ENCODE data around the gene PRKAG2. TPM values are rescaled to one million over a fixed set of nuclear protein-coding genes. Genes with fewer than 3 reads are reported as not detected.

The PRKAG2 gene
- total RNA-seq, 4 donors from 2014 or later, result 7.5 to 14.3 (median 12.2) TPM

- no peak overlapping the region for H3K4me3 ChIP-seq (ENCODE audit: low read depth, poor library complexity, severe bottlenecking)
- 83 to 97% methylated on average over 5 of the region's 5 CpGs for WGBS, 2 donors
- no peak for TF ChIP-seq CTCF (IDR thresholded peaks at IDR 0.05)
- TF ChIP-seq POLR2A (IDR thresholded peaks at IDR 0.05), result no peak
- DNase-seq (ENCODE audit: low spot score in 2 of 2), result no peak
- intact Hi-C loops (cut with DNase I; ENCODE audit: low total_unique reads), result loop anchor here (10.0 kb wide), 1 partner anchor 133 kb away; no protein-coding TSS in a partner anchor
Measured at GRCh38 chr7:151621961-151622360, 255.0 kb downstream of the PRKAG2 start.

GRCh38 chr7:151616443-151617213 lies 260.3 kb downstream of the PRKAG2 start:
- DNase-seq (ENCODE audit: low spot score in 2 of 2), result no peak
- no peak for TF ChIP-seq POLR2A (IDR thresholded peaks at IDR 0.05)
- no peak for TF ChIP-seq CTCF (IDR thresholded peaks at IDR 0.05)
- H3K4me3 ChIP-seq (ENCODE audit: low read depth, poor library complexity, severe bottlenecking), result no peak overlapping the region
- intact Hi-C loops (cut with DNase I; ENCODE audit: low total_unique reads), result no loop called here
- WGBS, 2 donors, result 86 to 87% methylated on average over 19 of the region's 19 CpGs

GRCh38 chr7:151615784-151616183 lies 261.1 kb downstream of the PRKAG2 start:
- 86 to 95% methylated on average over 4 of the region's 4 CpGs for WGBS, 2 donors
- no peak overlapping the region for H3K4me3 ChIP-seq (ENCODE audit: low read depth, poor library complexity, severe bottlenecking)
- intact Hi-C loops (cut with DNase I; ENCODE audit: low total_unique reads), result no loop called here
- TF ChIP-seq CTCF (IDR thresholded peaks at IDR 0.05) (no peak), POLR2A (IDR thresholded peaks at IDR 0.05) (no peak)
- no peak for DNase-seq (ENCODE audit: low spot score in 2 of 2)

- H3K4me3 ChIP-seq (ENCODE audit: low read depth, poor library complexity, severe bottlenecking), result no peak overlapping the region
- TF ChIP-seq CTCF (IDR thresholded peaks at IDR 0.05), result no peak
- no peak for TF ChIP-seq POLR2A (IDR thresholded peaks at IDR 0.05)
- intact Hi-C loops (cut with DNase I; ENCODE audit: low total_unique reads), result no loop called here
- DNase-seq (ENCODE audit: low spot score in 2 of 2), result no peak
- WGBS, 2 donors, result 96 to 97% methylated on average over 3 of the region's 3 CpGs
Measured at GRCh38 chr7:151615058-151615457, 261.9 kb downstream of the PRKAG2 start.

- TF ChIP-seq POLR2A (IDR thresholded peaks at IDR 0.05), result no peak
- TF ChIP-seq CTCF (IDR thresholded peaks at IDR 0.05), result no peak
- no peak for DNase-seq (ENCODE audit: low spot score in 2 of 2)
- intact Hi-C loops (cut with DNase I; ENCODE audit: low total_unique reads), result no loop called here
- no peak overlapping the region for H3K4me3 ChIP-seq (ENCODE audit: low read depth, poor library complexity, severe bottlenecking)
- WGBS, 2 donors, result 98 to 100% methylated on average over 13 of the region's 13 CpGs
Measured at GRCh38 chr7:151614019-151614418, 262.9 kb downstream of the PRKAG2 start.

- TF ChIP-seq POLR2A (IDR thresholded peaks at IDR 0.05), result no peak
Measured at GRCh38 chr7:151611878-151612277, 265.0 kb downstream of the PRKAG2 start.

More at GRCh38 chr7:151611878-151612277, 265.0 kb downstream of the PRKAG2 start:
- H3K4me3 ChIP-seq (ENCODE audit: low read depth, poor library complexity, severe bottlenecking), result no peak overlapping the region
- 94 to 97% methylated on average over 10 of the region's 10 CpGs for WGBS, 2 donors
- intact Hi-C loops (cut with DNase I; ENCODE audit: low total_unique reads), result no loop called here
- peak in 1 of 2 donors; percentile 29 for DNase-seq (ENCODE audit: low spot score in 2 of 2)

Data from lower leg skin (tissue), 4 donors.